ENCODE data around the gene ALDOA.
"Not testable (repeated sequence)": the region's sequence is repeated elsewhere in the genome, so short reads cannot be mapped to it uniquely, and the experiment has no call there.

ALDOA gene

GRCh38 chr16:30114833-30115232 is 49.3 kb downstream of the ALDOA start:
- DNase-seq (ENCODE audit: low read depth, low spot score), result not testable (repeated sequence)

- no peak for DNase-seq (ENCODE audit: low read depth, low spot score)
Measured at GRCh38 chr16:30115238-30115637, 49.7 kb downstream of the ALDOA start.

- DNase-seq (ENCODE audit: low read depth, low spot score), result no peak
Measured at GRCh38 chr16:30116291-30117207, 51.0 kb downstream of the ALDOA start.

DNA sequence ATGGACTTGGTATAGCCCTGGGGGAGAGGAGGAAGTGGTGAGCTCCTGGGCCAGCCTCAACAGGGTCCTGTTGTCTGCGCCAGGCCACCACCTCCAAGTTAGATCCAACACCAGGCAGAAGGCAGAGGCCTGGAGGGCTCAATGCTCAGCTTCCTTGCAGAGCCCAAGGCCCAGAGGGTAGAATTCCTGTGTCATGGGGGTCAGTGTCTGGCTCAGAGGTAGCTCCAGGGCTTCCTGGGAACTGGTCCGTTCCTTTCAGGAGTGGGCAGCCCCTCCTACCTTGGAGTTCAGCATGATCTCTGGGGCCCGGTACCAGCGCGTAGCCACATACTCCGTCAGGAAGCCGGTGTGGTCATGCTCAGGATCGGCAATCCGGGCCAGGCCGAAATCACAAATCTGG is 52.2 kb downstream of the ALDOA start:
- DNase-seq (ENCODE audit: low read depth, low spot score), result no peak

DNA sequence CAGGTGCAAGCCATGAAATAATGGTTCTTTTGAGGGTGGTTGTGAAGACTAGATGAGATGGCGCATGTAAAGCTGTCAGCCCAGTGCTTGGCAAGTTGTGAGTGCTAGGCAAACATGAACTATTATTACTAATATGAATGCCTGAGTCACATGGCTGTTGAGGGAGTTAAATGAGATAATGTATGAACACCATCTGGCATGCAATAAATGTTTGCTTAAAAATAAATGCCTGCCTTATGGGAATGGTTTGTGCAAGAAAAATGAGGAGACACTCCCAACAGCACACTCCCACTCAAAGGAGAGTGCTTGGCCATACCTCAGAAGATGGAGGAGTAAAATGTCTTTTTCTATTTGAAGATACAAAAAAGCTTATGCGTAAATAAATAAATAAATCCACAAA is 53.9 kb downstream of the ALDOA start:
- no peak for DNase-seq (ENCODE audit: low read depth, low spot score)

Measured in astrocyte of the hippocampus (primary cell).